Astrocyte (in vitro differentiated cells and primary cell): ENCODE measurements around the gene IER5L. TPM values are rescaled to one million over a fixed set of nuclear protein-coding genes. Genes with fewer than 3 reads are reported as not detected.

Source experiments
- DNase-seq: peaks from one replicate; pipeline ENCODE4 v3.0.0-alpha.2; 2010; ENCODE audit warnings: low read depth
- FAIRE-seq: peaks from 2 replicates; lab custom pipeline; 2011; peaks lifted over from hg19 to GRCh38; lab: Jason Lieb, UNC
- H2AFZ ChIP-seq: 2 replicates; pipeline ENCODE4 v1.6.0; 2012; ENCODE audit warnings: low read depth, low read length, inconsistent platforms
- H3K27ac ChIP-seq: 2 replicates; pipeline ENCODE4 v1.5.1; 2011; ENCODE audit warnings: low read depth, low read length, inconsistent platforms
- H3K27me3 ChIP-seq: 2 replicates; pipeline ENCODE4 v1.6.0; 2011; ENCODE audit warnings: low read length, inconsistent platforms; ENCODE audit not compliant: insufficient read depth
- H3K36me3 ChIP-seq: 2 replicates; pipeline ENCODE4 v1.5.1; 2011; ENCODE audit warnings: low read length, inconsistent platforms; ENCODE audit not compliant: insufficient read depth
- H3K4me1 ChIP-seq: 2 replicates; pipeline ENCODE4 v1.5.1; 2011; ENCODE audit warnings: low read length, inconsistent platforms; ENCODE audit not compliant: insufficient read depth
- H3K4me2 ChIP-seq: 2 replicates; pipeline ENCODE4 v1.6.0; 2012; ENCODE audit warnings: low read length, inconsistent platforms
- H3K4me3 ChIP-seq: 2 replicates; pipeline ENCODE4 v1.5.1; 2011; ENCODE audit warnings: low read depth, mild to moderate bottlenecking, low read length, inconsistent platforms; ENCODE audit not compliant: insufficient read depth
- H3K79me2 ChIP-seq: 2 replicates; pipeline ENCODE4 v1.6.0; 2012; ENCODE audit warnings: mild to moderate bottlenecking, low read length, inconsistent platforms; ENCODE audit not compliant: insufficient read depth
- H3K9ac ChIP-seq: 2 replicates; pipeline ENCODE4 v1.6.0; 2012; ENCODE audit warnings: mild to moderate bottlenecking, low read length, inconsistent platforms
- H3K9me3 ChIP-seq: 2 replicates; pipeline ENCODE4 v1.5.1; 2012; ENCODE audit warnings: low read depth, mild to moderate bottlenecking, low read length, inconsistent platforms; ENCODE audit not compliant: insufficient read depth
- H4K20me1 ChIP-seq: 2 replicates; pipeline ENCODE4 v1.6.0; 2012; ENCODE audit warnings: low read length, inconsistent platforms; ENCODE audit not compliant: insufficient read depth
- H3K27ac Mint-ChIP-seq: one replicate; pipeline ENCODE4 v1.8.0; 2021; ENCODE audit warnings: mild to moderate bottlenecking, mixed read lengths; ENCODE audit not compliant: unreplicated experiment
- H3K27me3 Mint-ChIP-seq: one replicate; pipeline ENCODE4 v1.8.0; 2021; ENCODE audit warnings: low read depth, mixed read lengths; ENCODE audit not compliant: unreplicated experiment
- H3K36me3 Mint-ChIP-seq: one replicate; pipeline ENCODE4 v1.8.0; 2021; ENCODE audit warnings: low read depth, mixed read lengths; ENCODE audit not compliant: unreplicated experiment
- H3K4me1 Mint-ChIP-seq: one replicate; pipeline ENCODE4 v1.8.0; 2021; ENCODE audit warnings: low read depth, mixed read lengths; ENCODE audit not compliant: unreplicated experiment
- H3K4me3 Mint-ChIP-seq: one replicate; pipeline ENCODE4 v1.8.0; 2021; ENCODE audit warnings: mild to moderate bottlenecking, moderate library complexity, mixed read lengths; ENCODE audit not compliant: unreplicated experiment
- H3K9me3 Mint-ChIP-seq: one replicate; pipeline ENCODE4 v1.8.0; 2021; ENCODE audit warnings: mild to moderate bottlenecking, mixed read lengths; ENCODE audit not compliant: unreplicated experiment
- EZH2 ChIP-seq: IDR thresholded peaks from 2 replicates; pipeline ENCODE4 v1.6.1; 2012; ENCODE audit warnings: mild to moderate bottlenecking, low read length, inconsistent platforms; ENCODE audit not compliant: insufficient read depth
- total RNA-seq: library from RNA; stranded (reverse); gene quantifications from 2 replicates; pipeline ENCODE4 v1.2.1, GENCODE V29; 2021
- TF ChIP-seq, protein P1 (sequence below): IDR thresholded peaks from 2 replicates; pipeline ENCODE4 v1.5.1; 2011; ENCODE audit warnings: low read depth, mild to moderate bottlenecking, inconsistent platforms, low read length, moderate library complexity; ENCODE audit not compliant: insufficient read depth

The IER5L gene
- total RNA-seq, 1 donor from 2014 or later = 47.0 TPM

DNA sequence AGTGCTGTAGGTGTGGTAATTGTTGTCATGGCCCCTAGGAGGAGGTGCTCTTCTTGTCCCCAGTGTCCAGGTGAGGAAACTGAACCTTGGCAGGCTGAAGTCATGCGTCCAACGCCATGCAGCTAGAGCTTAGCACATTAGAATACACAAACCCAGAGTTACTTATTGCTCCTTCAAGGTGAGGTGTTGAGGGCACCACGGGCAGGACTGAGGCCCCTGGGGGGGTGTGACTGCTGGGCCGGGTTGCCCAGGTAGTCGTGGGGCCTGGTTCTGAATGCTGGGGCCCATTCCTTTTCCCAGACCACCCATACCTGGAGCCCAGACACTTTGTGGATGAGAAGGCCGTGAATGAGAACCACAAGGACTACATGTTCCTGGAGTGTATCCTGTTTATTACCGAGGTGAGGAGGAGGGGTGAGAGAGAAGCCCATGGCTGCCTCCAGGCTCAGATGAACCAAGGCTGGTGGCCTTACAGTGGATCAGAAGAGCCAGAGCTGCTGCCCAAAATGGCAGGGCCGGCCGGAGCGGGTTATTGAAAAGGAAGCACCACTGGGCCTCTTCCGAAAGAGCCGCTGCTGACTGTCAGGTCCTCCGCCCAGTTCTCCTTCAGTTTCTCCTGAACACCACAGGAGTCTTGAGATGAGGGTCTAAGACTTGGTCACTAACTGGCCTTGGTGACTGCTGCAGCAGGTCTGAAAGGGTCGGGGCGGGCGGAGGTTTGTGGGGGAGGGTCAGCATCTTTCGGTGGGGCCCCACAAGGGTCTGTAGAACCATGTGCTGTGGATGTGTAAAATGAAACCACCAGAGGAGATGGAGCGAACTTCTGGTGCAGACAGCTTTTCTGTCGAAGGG is 40.5 kb downstream of the IER5L start:
- Mint-ChIP-seq H3K4me1 (peaks cover 37% of the 10 kb centered on the region), H3K4me3 (no peak overlapping the region)
- H3K27me3 ChIP-seq = no peaks in the 10 kb centered on the region

DNA sequence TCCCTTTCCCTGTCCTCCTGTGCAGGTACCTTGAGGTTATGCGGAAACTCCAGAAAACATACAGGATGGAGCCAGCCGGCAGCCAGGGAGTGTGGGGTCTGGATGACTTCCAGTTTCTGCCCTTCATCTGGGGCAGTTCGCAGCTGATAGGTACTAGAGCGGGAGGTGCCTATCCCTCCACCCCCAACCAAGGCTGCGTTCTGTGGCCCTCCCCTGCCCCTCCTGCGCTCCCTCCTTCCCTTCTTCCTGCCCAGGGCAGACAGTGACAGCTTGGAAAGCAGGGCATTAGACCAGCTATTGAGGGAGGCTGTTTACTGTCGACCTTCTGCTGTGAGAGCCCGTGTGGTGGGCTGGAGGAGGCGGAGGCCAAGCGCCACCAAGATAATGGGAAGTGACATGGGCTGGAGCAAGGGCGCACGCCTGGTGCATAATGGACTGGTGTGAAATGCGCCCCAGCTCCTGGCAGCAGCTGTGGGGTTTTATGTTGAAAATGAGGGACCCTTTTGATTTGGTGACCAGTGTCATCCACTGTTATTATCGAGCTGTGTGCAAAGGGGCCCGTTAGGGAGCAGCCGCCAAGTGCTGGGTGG is 41.5 kb downstream of the IER5L start:
- DNase-seq = no peak
- Mint-ChIP-seq H3K4me1 (peaks cover 32% of the 10 kb centered on the region), H3K36me3 (peaks cover 6% of the 10 kb centered on the region), H3K27me3 (no peaks in the 10 kb centered on the region), H3K9me3 (no peaks in the 10 kb centered on the region), H3K27ac (no peak overlapping the region), H3K4me3 (no peak overlapping the region)
- Histone ChIP-seq H3K36me3 (peaks cover 3% of the 10 kb centered on the region), H2AFZ (no peak overlapping the region), H3K9me3 (no peaks in the 10 kb centered on the region), H3K9ac (no peak overlapping the region), H3K79me2 (no peaks in the 10 kb centered on the region), H3K27me3 (no peaks in the 10 kb centered on the region), H3K4me3 (no peak overlapping the region), H4K20me1 (no peaks in the 10 kb centered on the region), H3K27ac (no peak overlapping the region), H3K4me2 (no peak overlapping the region), H3K4me1 (peaks cover 33% of the 10 kb centered on the region)
- FAIRE-seq = no peak
- TF ChIP-seq, protein P1, sequence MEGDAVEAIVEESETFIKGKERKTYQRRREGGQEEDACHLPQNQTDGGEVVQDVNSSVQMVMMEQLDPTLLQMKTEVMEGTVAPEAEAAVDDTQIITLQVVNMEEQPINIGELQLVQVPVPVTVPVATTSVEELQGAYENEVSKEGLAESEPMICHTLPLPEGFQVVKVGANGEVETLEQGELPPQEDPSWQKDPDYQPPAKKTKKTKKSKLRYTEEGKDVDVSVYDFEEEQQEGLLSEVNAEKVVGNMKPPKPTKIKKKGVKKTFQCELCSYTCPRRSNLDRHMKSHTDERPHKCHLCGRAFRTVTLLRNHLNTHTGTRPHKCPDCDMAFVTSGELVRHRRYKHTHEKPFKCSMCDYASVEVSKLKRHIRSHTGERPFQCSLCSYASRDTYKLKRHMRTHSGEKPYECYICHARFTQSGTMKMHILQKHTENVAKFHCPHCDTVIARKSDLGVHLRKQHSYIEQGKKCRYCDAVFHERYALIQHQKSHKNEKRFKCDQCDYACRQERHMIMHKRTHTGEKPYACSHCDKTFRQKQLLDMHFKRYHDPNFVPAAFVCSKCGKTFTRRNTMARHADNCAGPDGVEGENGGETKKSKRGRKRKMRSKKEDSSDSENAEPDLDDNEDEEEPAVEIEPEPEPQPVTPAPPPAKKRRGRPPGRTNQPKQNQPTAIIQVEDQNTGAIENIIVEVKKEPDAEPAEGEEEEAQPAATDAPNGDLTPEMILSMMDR = no peak
- no peak for TF ChIP-seq EZH2

More for the DNA sequence above, 40.5 kb downstream of the IER5L start:
- Histone ChIP-seq H3K4me3 (no peak overlapping the region), H2AFZ (no peak overlapping the region), H3K36me3 (peaks cover 3% of the 10 kb centered on the region), H3K9me3 (no peaks in the 10 kb centered on the region), H3K9ac (no peak overlapping the region), H3K4me2 (no peak overlapping the region), H3K79me2 (peaks cover 7% of the 10 kb centered on the region), H3K27ac (no peak overlapping the region), H3K4me1 (peaks cover 43% of the 10 kb centered on the region), H4K20me1 (no peaks in the 10 kb centered on the region)
- H3K27ac Mint-ChIP-seq = peak overlapping the region; percentile 58
- peaks cover 6% of the 10 kb centered on the region for H3K36me3 Mint-ChIP-seq
- TF ChIP-seq, protein P1 = no peak
- TF ChIP-seq EZH2 = no peak
- DNase-seq (no peak), FAIRE-seq (no peak)
- H3K9me3 Mint-ChIP-seq = no peaks in the 10 kb centered on the region
- no peaks in the 10 kb centered on the region for H3K27me3 Mint-ChIP-seq

DNA sequence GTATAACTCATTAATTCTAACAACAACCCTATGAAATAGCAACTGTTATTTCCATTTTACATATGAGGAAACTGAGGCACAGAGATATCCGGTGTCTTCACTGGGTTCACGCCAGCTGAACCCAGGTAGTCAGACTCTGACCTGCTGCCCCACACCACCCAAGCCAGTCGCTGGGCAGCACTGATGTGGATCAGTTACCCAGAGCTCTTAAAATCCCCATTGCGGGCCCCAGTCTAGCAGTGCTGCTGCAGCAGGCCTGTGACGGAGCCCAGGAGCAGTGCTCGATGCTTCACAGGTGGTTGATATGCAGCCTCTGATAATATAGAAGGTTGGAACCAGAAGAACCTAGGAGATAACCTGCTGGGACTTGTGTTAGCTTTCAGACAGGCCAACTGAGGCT is 42.6 kb downstream of the IER5L start:
- H3K27ac ChIP-seq = no peak overlapping the region
- peaks cover 23% of the 10 kb centered on the region for H3K4me1 ChIP-seq
- H2AFZ ChIP-seq = no peak overlapping the region
- H3K9ac ChIP-seq = no peak overlapping the region
- Mint-ChIP-seq H3K36me3 (peaks cover 6% of the 10 kb centered on the region), H3K9me3 (no peaks in the 10 kb centered on the region), H3K27ac (no peak overlapping the region), H3K27me3 (no peaks in the 10 kb centered on the region), H3K4me1 (peaks cover 25% of the 10 kb centered on the region), H3K4me3 (no peak overlapping the region)
- no peak for FAIRE-seq
- no peak overlapping the region for H3K4me3 ChIP-seq
- H3K9me3 ChIP-seq = no peaks in the 10 kb centered on the region
- no peak overlapping the region for H3K4me2 ChIP-seq
- H4K20me1 ChIP-seq = no peaks in the 10 kb centered on the region
- H3K27me3 ChIP-seq = no peaks in the 10 kb centered on the region
- H3K36me3 ChIP-seq = peaks cover 3% of the 10 kb centered on the region
- TF ChIP-seq, protein P1 = no peak
- no peak for TF ChIP-seq EZH2
- H3K79me2 ChIP-seq = no peaks in the 10 kb centered on the region
- no peak for DNase-seq
